GM21515 (cell line): ENCODE results near the gene KNCN.

Experiments used
- ATAC-seq: cut with Tn5 transposase; IDR thresholded peaks from one replicate; pipeline ENCODE4 v1.9.1; 2021; ENCODE audit not compliant: unreplicated experiment

The KNCN gene

GRCh38 chr1:46551597-46552095 lies at the start of gene KNCN:
Gene KNCN (minus strand): TSS chr1:46551647. CDS start chr1:46551215, 432 bp downstream.
- ATAC-seq: no peak

GRCh38 chr1:46599059-46599970 lies 47.9 kb upstream of the KNCN start:
- ATAC-seq: no peak

DNA sequence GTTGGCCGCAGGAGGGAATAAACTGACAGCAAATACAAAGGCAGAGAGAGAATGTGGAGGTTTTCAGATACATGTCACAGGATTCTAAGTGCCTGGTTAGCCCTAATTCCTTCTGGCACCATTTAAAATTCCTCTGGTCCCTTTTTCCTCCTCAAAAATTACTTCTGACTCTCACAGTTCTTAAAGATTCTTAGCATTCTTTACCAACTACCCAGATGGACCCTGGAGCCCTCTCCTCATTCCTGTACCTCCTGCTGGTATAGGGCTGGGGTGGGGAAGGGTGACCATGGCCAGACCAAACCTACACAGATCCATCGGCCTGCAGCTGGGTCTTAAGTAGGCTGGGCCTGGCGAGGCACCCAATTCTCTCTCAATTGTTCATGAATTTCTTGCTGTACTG lies 45.4 kb upstream of the KNCN start:
- ATAC-seq: no peak

GRCh38 chr1:46596036-46596435 lies 44.6 kb upstream of the KNCN start:
- ATAC-seq: no peak

DNA sequence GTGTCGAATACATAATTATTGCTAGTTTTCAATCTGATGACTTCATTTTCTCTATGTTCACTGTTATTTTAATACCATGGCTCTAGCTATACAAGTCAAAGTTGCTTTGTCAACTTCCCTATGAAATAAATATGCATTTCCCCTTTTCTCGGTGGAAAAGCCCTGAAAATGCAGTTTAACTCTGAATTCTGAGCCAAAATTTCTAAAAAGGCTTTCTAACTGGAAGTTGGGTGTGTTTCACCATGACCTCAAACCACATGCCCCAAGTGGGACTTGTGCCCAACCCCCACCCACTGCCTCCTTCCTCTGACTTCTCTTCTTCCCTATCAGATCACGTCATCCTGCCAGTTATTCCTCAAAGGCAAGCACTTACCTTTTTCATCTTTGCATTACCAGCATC lies 43.7 kb upstream of the KNCN start:
- ATAC-seq: no peak

GRCh38 chr1:46594063-46594462 lies 42.6 kb upstream of the KNCN start:
- ATAC-seq: no peak

GRCh38 chr1:46592823-46593222 lies 41.4 kb upstream of the KNCN start:
- no peak for ATAC-seq

DNA sequence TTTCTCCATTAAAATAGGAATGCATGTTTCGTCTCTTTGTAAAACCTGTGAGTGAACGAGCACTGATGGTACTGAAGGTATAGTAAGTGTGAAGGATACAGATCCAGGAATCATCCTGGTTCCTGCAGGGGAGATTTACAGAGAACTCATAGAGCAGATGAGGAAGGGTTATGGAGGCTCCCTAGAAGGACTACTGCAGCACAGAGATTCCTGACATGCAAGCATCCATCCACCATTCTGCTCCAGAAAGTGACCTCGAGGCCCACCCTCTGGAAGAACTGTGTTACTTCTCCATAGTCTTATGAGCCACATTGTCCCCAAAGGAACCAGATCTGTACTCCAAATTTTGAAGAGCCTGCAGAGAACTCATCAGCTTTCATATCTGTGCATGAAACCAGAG lies 38.1 kb upstream of the KNCN start:
- no peak for ATAC-seq

- ATAC-seq: no peak
Measured at GRCh38 chr1:46587069-46587468, 35.6 kb upstream of the KNCN start.

GRCh38 chr1:46585312-46585938 lies 34.0 kb upstream of the KNCN start:
- ATAC-seq: no peak

DNA sequence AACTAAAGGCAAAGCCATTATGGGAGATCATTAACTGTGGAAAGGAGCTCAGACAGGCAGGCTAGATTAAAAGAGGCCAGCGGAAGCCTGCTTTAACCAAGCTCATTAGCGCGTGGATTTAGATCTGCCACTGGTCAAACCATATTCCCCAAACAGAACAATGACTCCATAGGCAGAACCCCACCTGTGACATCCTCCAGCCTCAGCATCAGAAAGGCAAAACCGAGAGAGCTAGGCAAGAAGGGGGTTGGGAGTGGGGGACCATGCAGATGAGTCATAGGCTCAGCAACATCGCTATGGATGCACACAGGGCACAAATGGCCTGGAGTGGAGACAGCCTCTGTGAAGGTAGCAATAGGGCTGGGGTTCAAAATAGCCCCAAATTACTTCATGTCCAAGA lies 32.0 kb upstream of the KNCN start:
- no peak for ATAC-seq

DNA sequence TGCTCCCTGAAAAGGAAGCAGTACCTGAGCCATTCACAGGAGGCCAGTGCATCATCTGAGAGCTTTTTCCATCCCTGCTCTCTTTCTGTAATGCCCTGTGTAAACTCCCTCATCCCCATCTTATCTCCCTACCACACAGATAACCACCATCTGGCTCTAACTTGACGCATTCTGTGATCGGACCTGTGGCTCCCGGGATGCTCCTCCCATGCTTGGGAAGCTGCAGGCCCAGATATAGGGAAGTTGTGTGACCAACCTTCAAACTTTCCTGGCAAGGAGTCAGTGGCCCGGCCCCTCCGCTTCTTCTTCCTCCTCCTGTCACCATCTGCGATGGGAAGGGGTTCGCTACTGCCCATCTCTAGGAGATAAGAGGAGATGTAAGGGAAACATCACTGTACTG lies 31.5 kb upstream of the KNCN start:
- no peak for ATAC-seq

- ATAC-seq: no peak
Measured at GRCh38 chr1:46581681-46582455, 30.4 kb upstream of the KNCN start.

DNA sequence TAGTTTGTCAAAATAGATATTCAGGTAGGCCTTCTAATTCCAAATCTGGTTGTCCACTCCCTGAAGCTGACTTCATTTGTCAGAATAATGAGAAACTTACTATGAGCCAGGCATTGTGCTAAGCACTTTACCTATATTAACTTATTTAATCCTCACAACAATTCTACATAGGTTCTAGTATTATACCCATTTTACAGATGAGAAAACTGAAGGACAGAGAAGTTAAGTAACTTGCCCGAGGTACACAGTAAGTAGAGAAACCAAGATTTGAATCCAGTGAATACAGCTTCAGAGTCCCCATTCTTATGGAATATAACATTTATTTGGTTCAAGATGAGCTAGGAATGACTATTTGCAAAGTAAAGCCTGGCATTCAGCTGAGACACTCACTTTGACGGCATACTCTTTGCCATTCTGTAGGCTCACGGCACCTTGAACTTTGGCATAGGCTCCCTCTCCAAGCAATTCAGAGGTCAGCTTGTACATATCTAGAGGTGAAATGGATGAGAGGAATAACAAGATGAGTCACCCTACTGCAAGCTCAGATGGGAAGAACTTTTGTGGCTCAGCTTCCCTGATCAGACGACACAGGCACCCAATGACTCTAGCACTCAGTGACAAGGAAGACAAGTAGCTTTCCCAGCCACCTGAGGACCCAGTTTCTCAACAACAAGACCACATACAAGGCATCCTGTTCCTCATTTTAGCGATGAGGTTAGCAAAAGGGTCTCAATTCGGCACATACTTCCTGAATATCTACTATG lies 28.9 kb upstream of the KNCN start:
- no peak for ATAC-seq

DNA sequence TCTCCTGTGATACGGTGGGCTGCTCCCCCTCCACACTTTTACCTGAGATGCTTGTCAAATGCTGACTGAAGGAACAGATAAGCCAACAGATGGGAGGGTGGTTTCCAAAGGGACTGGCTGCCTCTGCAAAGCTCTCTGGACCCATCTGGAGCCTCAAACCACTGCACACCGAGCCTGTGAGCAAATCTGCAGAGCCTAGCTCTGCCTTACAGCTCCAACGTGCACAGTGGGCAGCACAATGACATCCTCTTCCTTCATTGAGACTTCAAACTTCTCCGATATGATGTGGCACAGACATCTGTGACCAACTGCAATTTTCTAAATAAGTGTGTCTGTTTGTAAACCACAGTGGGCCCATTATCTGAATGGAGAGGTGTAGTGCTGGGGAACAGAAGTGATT lies 26.2 kb upstream of the KNCN start:
- no peak for ATAC-seq

- no peak for ATAC-seq
Measured at GRCh38 chr1:46576596-46576995, 25.1 kb upstream of the KNCN start.

DNA sequence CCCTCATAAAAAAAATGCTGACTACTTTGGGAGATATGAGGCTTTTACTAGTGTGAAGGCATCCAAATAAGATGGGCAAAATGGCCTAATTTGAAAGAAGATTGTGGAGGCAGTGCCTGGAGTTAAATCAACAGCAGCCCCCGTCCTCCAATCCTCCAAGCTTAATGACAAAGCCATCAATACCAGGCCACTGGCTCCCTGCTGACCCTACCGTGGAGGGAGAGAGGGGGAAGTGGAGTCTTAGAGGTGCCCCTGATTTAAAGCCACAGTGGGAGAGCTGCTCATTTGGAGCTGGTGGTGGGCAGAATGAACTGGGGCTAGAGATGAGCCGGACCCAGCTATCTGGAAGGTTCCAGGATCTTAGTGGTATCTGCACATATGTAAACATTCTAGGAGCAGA lies 24.3 kb upstream of the KNCN start:
- no peak for ATAC-seq

DNA sequence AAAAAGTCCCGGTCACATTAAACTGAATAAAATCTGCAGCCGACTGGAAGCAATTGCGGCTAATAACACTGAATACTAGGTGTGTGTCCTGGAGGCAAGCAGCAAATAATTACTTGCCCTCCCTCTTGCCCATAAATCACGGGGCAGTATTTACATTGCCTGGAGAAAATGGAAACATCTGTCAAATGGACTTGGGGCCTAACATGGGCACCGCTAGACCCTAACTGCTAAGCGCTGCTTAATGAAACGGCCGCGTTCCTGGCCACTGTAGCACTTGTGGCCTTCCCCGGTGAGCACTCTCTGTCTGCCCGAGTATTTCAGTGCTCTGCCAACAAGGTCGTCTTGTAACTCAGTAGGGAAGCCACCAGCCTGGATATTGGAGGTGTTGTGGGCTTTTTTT lies 23.9 kb upstream of the KNCN start:
- ATAC-seq: no peak

GRCh38 chr1:46571691-46572225 lies 20.3 kb upstream of the KNCN start:
- no peak for ATAC-seq

GRCh38 chr1:46569884-46570725 lies 18.7 kb upstream of the KNCN start:
- ATAC-seq: no peak
